ENCODE results near the gene ACSL3.

ACSL3 gene

DNA sequence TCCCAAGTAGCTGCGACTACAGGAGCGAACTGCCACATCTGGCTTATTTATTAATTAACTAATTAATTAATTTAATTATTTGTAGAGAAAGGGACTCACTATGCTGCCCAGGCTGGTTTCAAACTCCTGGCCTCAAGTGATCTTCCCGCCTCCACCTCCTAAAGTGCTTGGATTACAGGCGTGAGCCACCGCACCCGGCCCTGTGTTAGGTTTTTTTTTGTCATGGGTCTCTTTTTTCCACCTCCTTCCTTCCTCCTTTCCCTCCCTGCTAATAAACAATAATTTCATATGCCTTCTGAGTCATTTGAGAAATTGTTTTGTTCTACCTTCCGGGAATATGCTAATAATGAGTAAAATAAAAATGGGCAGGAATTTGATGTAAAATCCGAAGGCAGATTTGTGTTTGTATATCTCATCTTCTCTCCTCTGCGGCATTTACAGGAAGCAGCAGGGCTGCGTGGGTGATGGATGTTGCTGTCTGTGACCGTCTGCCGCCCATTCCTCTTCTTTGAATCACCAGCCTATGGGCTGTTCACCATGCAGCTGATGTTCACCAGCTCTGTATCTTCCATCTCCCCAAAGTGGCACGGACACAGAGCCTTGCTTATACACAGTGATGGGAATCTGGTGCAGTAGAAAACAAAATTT, 89.9 kb downstream of the ACSL3 start:
- Histone ChIP-seq H3K4me2 (ENCODE audit: low read depth, low read length) (no peak overlapping the region), H3K9me3 (replicated peaks; ENCODE audit: insufficient read depth, low read length) (no peaks in the 10 kb centered on the region), H3K79me2 (ENCODE audit: low read length) (no peaks in the 10 kb centered on the region), H3K27ac (ENCODE audit: low read length) (no peak overlapping the region), H3K4me3 (ENCODE audit: low read length) (no peak overlapping the region), H3K4me1 (ENCODE audit: low read length) (peaks cover 6% of the 10 kb centered on the region; the same call in 1 of the 2 replicates), H3F3A (ENCODE audit: insufficient read depth, low read length) (no peaks in the 10 kb centered on the region), H4K20me1 (ENCODE audit: insufficient read depth, low read length) (no peaks in the 10 kb centered on the region), H3K27me3 (replicated peaks; ENCODE audit: insufficient read depth, low read length) (no peaks in the 10 kb centered on the region), H2AFZ (ENCODE audit: low read length) (no peak overlapping the region), H3K9ac (ENCODE audit: low read length) (no peak overlapping the region), H3K36me3 (replicated peaks; ENCODE audit: insufficient read depth, low read length) (no peaks in the 10 kb centered on the region), H3K9me2 (replicated peaks; ENCODE audit: insufficient read depth, low read length) (no peaks in the 10 kb centered on the region)
- TF ChIP-seq, protein P1, sequence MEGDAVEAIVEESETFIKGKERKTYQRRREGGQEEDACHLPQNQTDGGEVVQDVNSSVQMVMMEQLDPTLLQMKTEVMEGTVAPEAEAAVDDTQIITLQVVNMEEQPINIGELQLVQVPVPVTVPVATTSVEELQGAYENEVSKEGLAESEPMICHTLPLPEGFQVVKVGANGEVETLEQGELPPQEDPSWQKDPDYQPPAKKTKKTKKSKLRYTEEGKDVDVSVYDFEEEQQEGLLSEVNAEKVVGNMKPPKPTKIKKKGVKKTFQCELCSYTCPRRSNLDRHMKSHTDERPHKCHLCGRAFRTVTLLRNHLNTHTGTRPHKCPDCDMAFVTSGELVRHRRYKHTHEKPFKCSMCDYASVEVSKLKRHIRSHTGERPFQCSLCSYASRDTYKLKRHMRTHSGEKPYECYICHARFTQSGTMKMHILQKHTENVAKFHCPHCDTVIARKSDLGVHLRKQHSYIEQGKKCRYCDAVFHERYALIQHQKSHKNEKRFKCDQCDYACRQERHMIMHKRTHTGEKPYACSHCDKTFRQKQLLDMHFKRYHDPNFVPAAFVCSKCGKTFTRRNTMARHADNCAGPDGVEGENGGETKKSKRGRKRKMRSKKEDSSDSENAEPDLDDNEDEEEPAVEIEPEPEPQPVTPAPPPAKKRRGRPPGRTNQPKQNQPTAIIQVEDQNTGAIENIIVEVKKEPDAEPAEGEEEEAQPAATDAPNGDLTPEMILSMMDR (IDR thresholded peaks at IDR 0.05; ENCODE audit: low read length), result no peak
- TF ChIP-seq EZH2phosphoT487 (IDR thresholded peaks at IDR 0.05; ENCODE audit: low read length), result no peak
- no peak for TF ChIP-seq EZH2 (optimal IDR thresholded peaks at IDR 0.05; ENCODE audit: low read depth, low read length)
- no peak for DNase-seq

DNA sequence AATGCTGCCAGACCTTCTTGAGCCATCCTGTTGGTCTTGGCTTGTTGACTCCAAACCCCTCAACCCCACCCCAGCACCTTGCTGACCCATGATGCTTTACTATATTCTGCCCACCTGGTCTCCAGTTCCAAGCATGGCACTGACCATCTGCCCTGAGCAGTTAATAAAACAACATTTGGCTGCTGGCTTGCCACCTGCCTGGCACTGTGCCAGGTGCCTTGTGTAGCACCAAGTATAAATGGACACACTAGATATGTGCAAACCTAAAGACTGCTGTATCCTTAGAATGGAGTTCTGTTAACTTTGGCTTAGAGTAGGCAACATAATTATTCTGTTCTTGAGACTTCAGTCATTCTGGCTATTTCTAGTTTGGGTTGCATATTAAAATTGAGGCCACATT, 91.4 kb downstream of the ACSL3 start:
- H3K4me1 ChIP-seq (ENCODE audit: low read length), result peaks cover 6% of the 10 kb centered on the region; the same call in 1 of the 2 replicates
- H3K9me2 ChIP-seq (replicated peaks; ENCODE audit: insufficient read depth, low read length), result no peaks in the 10 kb centered on the region
- no peak for TF ChIP-seq EZH2phosphoT487 (IDR thresholded peaks at IDR 0.05; ENCODE audit: low read length)
- no peak for TF ChIP-seq EZH2 (optimal IDR thresholded peaks at IDR 0.05; ENCODE audit: low read depth, low read length)
- TF ChIP-seq, protein P1 (IDR thresholded peaks at IDR 0.05; ENCODE audit: low read length), result no peak
- no peak overlapping the region for H3K4me3 ChIP-seq (ENCODE audit: low read length)
- no peaks in the 10 kb centered on the region for H4K20me1 ChIP-seq (ENCODE audit: insufficient read depth, low read length)
- H2AFZ ChIP-seq (ENCODE audit: low read length), result no peak overlapping the region
- no peak overlapping the region for H3K4me2 ChIP-seq (ENCODE audit: low read depth, low read length)
- H3K79me2 ChIP-seq (ENCODE audit: low read length), result no peaks in the 10 kb centered on the region
- H3K36me3 ChIP-seq (replicated peaks; ENCODE audit: insufficient read depth, low read length), result no peaks in the 10 kb centered on the region
- no peaks in the 10 kb centered on the region for H3K9me3 ChIP-seq (replicated peaks; ENCODE audit: insufficient read depth, low read length)
- DNase-seq, result peak; percentile 52
- H3F3A ChIP-seq (ENCODE audit: insufficient read depth, low read length), result no peaks in the 10 kb centered on the region
- no peak overlapping the region for H3K27ac ChIP-seq (ENCODE audit: low read length)
- H3K27me3 ChIP-seq (replicated peaks; ENCODE audit: insufficient read depth, low read length), result no peaks in the 10 kb centered on the region
- H3K9ac ChIP-seq (ENCODE audit: low read length), result no peak overlapping the region

DNA sequence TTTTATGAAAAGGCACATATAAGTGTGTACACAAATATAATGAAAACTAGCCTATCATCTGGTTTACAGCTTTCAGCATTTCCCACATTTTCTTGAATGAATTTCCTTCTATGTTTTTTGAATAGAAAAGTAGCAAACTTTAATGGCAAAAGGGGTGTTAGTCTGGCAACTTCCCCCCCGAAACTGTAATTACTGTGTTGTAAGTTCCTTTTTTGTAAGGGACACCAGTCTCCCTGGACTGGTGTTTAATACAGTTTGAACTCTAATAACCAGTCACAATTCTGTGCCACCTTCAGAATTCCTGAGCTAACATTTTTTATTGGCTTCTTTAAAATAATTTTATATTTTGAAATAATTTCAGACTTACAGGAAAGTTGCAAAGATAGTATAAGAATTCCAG, 94.2 kb downstream of the ACSL3 start:
- H3K9ac ChIP-seq (ENCODE audit: low read length), result no peak overlapping the region
- H3K36me3 ChIP-seq (replicated peaks; ENCODE audit: insufficient read depth, low read length), result no peaks in the 10 kb centered on the region
- no peaks in the 10 kb centered on the region for H3K9me3 ChIP-seq (replicated peaks; ENCODE audit: insufficient read depth, low read length)
- no peak overlapping the region for H2AFZ ChIP-seq (ENCODE audit: low read length)
- no peaks in the 10 kb centered on the region for H3F3A ChIP-seq (ENCODE audit: insufficient read depth, low read length)
- no peak overlapping the region for H3K4me3 ChIP-seq (ENCODE audit: low read length)
- no peaks in the 10 kb centered on the region for H3K79me2 ChIP-seq (ENCODE audit: low read length)
- peaks cover 6% of the 10 kb centered on the region; the same call in 1 of the 2 replicates for H3K4me1 ChIP-seq (ENCODE audit: low read length)
- no peak overlapping the region for H3K4me2 ChIP-seq (ENCODE audit: low read depth, low read length)
- TF ChIP-seq EZH2 (optimal IDR thresholded peaks at IDR 0.05; ENCODE audit: low read depth, low read length), result no peak
- TF ChIP-seq EZH2phosphoT487 (IDR thresholded peaks at IDR 0.05; ENCODE audit: low read length), result no peak
- TF ChIP-seq, protein P1 (IDR thresholded peaks at IDR 0.05; ENCODE audit: low read length), result no peak
- no peak overlapping the region for H3K27ac ChIP-seq (ENCODE audit: low read length)
- no peaks in the 10 kb centered on the region for H4K20me1 ChIP-seq (ENCODE audit: insufficient read depth, low read length)
- no peaks in the 10 kb centered on the region for H3K27me3 ChIP-seq (replicated peaks; ENCODE audit: insufficient read depth, low read length)
- no peaks in the 10 kb centered on the region for H3K9me2 ChIP-seq (replicated peaks; ENCODE audit: insufficient read depth, low read length)
- DNase-seq, result no peak

Measured in MM.1S (cell line).